ENCODE data around the gene FLNB.

FLNB gene

DNA sequence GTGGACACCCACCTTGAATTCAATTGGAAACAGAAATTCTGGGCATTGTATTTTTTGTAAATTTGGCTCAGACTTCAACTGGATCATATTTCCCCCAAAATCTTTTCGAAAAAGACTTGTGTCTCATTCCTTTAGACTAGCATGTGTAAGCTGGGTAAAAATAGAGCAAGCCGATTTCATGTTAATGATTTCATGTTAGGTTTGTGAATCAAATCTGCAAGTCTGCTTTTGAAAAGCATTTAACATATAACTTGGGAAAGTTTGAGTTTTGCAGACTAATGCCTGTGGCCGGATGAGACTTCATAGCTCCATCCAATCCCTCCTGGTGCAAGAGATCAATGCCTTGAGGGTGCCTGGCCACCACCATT, 64.5 kb downstream of the FLNB start:
- in situ Hi-C loops (cut with MboI; ENCODE audit: low sequenced_read_pairs), result no loop called here

DNA sequence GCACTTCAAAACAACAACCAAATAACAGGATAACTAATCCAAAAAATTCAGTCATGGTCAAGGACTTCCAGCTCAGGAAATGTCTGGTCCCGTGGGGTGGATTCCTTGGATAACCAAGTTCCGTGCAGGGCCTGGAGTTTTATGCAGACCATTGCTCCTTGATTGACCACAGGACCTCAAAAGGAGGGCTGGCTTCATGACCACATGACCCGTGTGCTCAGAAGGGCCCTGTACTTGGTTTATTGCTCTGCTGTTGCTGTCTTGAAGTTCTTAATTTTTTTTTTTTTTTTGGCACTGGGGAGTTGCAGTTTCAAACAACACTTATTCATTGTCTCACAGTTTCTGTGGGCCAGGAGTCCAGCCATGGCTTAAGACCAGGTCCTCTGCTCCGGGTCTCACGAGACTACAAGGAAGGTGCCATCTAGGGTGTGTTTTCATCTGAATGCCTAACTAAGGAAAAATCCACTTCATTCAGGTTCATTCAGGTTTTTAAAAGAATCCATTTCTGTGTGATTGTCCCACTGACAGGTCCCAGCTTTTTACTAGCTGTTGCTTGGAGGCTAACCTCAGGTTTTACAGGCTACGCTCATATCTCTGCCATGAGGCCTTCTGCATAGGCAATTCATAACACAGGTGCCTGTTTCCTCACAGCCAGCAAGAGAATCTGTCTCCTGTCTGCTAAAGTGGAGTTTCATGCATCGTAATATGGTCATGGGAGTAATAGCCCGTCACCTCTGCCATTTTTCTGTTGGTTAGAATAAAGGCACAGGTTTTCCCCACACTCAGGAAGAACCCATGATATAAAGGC, 65.3 kb downstream of the FLNB start:
- in situ Hi-C loops (cut with MboI; ENCODE audit: low sequenced_read_pairs), result no loop called here

DNA sequence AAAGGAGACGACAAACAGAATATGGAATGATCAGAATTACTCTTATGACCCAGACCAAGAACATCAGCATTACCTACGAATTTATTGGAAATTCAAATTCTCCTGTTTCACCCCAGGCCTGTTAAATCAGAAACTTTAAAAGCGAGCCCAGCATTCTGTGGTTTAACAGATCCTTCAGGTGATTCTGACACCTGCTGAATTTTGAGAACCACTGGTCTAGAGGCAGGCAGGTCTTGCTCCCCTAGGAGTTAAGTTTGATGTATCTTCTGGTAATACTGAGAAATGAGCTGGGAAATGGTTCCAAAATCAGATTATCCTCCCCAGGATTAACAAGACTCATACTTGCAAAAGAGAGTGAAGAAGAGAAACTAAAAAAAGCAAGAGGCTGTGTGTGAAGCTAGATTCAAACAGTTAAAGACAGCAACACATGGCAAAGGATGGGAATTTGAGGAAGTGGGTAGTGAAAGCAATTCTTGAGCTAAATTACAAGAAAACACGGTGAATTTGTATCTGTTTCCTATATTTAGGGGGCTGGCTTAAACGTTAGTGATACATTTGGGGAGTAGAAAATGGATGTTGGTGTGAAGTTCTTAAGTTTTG, 66.0 kb downstream of the FLNB start:
- in situ Hi-C loops (cut with MboI; ENCODE audit: low sequenced_read_pairs), result no loop called here

DNA sequence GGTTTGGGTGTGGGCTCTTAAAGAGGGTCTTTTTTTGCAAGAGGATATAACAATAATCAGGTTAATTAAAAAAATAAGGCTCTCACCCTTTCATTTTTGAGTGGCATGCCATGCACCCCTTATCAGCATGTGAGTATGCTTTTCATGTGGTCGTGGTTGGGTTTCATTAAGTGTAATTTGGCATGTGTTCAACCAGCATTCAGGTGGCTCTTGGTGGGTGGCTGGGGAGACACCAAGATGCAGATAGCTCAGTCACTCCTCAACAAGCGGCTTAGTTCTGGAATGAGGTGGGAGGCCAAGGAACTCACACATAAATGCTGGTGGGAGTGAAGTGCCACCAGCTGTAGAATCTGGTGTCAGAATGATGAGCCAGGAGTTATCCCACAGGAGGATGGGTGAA, 66.8 kb downstream of the FLNB start:
- in situ Hi-C loops (cut with MboI; ENCODE audit: low sequenced_read_pairs), result no loop called here

DNA sequence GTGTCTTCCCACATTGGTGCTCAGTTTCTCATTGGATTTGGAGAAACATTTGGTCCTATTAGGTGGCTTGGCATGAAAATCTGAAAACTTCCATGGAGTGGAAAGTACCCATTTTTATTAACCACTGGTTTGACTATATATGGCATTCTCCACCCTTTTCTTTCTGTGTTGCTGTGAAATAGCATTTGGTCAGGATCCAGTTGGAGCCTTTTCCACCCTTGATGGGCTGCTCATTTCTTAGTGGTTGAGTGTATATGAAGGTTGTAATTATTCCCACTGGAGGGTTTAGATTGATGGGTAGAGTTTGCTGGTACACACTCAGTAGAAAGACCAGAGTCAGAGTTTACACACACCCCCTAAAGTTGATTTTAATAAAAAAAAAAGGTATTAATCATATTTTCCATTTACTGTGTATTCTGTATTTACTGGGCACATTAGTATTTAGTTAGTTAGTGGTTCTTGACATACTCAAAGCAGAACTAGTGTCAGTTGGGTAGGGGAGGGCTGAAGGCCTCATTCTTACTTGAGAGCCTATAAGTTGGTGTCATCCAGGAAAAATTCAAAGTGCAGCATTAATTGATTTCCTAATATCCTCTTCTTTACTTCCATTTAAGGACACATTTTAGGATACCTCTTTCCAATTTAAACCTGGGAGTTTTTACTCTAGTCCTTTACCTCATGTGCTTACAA, 69.5 kb downstream of the FLNB start:
- in situ Hi-C loops (cut with MboI; ENCODE audit: low sequenced_read_pairs), result no loop called here

DNA sequence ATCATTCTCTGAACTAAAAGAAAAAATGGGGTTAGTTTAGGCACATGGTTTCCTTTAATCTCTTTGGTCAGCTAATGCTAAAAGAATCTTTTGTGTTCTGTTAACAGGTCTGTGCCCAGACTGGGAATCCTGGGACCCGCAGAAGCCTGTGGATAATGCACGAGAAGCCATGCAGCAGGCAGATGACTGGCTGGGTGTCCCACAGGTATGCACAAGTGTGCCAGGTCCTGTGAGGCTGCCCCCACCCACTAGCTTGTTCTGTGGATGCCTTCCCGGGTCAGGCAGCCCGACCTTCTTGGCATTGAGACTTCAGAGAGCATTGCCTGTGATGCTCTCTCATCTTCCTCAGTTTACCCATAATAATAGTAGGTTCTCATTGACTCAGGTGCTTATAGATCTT, 70.4 kb downstream of the FLNB start:
- in situ Hi-C loops (cut with MboI; ENCODE audit: low sequenced_read_pairs), result no loop called here

DNA sequence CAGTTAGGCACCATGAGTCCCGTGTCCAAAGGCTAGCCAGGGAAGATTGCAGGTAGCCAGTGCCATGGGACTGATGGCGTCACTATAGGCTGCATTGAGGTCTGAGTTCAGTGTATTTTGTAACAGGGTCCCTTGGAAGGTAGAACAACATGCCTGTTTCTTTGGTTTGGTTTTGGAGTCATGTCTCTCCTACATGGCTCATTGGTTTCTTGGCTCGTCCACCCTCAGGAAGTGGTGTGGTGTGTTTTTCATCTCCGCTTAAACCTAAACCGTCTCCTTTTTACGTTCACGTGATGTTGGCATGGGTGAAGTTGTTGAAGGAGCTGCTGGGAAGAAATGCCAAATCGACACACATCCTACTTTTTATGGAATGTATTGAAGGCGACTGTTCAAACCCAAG, 71.6 kb downstream of the FLNB start:
- in situ Hi-C loops (cut with MboI; ENCODE audit: low sequenced_read_pairs), result no loop called here

DNA sequence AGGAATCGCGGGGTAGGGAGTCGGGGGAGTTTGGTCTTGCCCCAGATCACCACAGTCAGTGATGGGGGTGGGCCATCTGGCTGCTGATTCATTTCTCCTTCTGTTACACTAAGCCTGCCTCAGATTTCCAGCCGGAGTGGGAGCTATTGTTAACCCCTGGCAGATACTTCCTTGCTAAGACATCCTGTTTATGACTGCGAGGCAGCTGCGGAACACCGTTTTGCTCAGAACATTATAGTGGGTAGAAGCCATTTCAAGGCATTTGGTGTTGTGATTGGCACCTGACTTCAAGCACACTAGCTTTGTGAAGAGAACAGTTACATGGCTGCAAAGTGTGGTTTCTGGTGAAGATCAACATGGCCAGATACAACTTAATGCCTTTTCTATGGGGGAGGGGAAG, 73.8 kb downstream of the FLNB start:
- in situ Hi-C loops (cut with MboI; ENCODE audit: low sequenced_read_pairs), result no loop called here

DNA sequence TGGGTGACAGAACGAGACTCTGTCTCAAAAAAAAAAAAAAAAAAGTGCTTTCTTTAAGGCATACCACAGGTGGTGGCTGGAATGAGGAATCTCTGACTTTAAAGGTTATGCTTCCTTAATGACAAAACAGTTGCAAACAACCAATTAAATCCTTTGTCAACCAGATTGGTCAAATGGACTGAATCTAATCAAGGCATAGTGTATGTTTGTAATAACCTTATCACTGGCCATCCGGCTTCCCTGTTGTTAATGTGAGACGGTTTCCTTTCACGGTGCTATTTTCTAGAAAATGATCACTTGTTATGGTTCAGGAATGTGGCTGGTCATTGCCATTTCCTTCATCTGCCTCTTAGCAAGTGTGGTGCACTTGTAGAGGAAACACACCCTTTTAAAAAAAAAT, 75.9 kb downstream of the FLNB start:
- in situ Hi-C loops (cut with MboI; ENCODE audit: low sequenced_read_pairs), result no loop called here

DNA sequence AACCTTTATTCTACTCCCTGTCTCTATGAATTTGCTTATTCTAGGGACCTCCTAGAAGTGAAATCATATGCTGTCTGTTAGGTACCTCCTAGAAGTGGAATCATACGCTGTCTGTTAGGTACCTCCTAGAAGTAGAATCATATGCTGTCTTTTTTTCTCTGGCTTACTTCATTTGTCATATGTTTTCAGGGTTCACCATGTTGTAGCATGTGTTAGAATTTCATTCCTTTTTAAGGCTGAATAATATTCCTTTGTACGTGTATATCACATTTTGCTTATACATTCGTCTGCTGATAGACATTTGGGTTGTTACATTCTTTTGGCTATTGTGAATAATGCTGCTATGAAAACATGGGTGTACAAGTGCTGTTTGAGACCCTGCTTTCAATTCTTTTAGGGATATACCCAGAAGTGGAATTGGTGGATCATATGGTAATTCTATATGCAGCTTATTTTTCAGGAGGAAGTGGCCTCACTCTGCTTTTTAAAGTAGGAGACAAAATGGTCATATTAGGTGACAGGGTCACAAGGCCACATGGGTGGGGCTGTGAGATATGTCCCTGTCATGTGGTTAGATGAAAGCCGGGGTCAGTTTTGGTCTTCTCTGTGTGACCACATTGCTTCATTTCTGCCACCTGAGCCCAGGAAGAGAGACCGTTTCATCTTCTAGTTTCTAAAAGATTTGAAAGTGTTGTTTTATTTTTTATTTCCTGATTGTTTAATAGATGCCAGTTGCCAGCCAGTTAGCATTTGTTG, 76.7 kb downstream of the FLNB start:
- in situ Hi-C loops (cut with MboI; ENCODE audit: low sequenced_read_pairs), result no loop called here

DNA sequence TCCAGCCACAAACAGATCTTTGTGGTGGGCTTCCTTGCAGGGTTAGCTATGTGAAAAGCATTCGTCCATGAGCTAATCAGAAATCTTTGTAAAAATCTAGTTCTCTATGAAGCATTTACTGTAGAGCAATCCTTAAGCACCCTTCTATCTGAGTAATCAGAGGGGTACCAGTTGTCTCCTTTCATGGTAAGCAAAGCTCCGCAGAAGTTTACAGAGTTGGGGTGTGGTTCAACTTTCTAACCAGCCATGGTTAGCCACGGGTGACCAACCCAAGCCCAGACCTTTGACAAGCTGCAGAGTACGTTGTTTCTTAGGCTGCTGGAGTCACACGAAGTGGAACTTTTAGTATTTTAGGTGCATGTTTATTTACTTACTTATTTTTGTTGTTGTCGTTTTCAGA, 77.4 kb downstream of the FLNB start:
- in situ Hi-C loops (cut with MboI; ENCODE audit: low sequenced_read_pairs), result no loop called here

DNA sequence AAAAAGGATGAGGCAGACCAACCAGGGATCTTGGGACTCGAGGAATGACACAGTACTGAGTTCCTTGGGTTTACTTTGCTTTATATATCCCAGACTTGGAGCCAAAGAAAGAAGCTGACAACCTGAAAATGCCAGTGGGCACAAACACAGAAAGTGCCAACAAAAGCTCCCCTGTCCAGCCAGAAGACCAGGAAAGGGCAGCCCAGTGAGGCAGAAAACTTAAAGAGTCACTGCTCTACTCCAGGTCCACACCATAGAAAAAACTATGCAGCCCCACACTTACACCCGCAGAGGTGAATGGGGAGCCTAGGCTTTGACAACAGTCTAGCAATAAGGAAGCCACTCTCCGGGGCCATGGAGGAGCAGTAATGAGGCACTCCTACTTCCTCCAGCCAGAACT, 80.3 kb downstream of the FLNB start:
- in situ Hi-C loops (cut with MboI; ENCODE audit: low sequenced_read_pairs), result no loop called here

DNA sequence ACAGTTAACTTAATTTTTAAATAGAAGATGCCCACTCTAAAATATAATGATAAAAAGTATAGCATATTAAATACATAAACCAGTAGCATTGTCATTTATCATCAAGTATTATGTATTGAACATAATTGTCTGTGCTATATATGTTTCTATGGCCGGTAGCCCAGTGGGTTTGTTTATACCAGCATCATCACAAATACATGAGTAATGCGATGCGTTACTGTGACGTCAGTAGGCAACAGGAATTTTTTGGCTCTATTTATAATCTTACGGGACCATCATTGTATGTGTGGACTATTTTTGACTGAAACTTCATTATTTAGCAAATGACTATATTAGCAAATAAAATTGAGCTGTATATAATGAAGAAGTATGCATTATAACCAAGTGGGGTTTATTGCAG, 82.1 kb downstream of the FLNB start:
- in situ Hi-C loops (cut with MboI; ENCODE audit: low sequenced_read_pairs), result no loop called here

DNA sequence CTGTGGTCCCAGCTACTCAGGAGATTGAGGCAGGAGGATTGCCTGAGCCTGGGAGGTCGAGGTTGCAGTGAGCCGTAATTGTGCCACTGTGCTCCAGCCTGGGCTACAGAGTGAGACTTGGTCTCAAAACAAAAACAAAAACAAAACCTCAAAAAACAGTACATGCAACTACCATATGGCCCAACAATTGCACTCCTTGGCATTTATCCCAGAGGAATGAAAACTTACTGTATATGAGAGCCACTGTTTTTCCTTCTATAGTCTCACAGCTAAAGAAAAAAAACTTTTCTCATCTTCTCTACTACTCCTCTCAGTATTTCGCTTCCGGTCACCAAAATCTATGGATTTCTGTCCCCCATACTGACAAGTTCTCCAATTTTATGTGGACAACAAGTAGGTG, 84.3 kb downstream of the FLNB start:
- in situ Hi-C loops (cut with MboI; ENCODE audit: low sequenced_read_pairs), result no loop called here

DNA sequence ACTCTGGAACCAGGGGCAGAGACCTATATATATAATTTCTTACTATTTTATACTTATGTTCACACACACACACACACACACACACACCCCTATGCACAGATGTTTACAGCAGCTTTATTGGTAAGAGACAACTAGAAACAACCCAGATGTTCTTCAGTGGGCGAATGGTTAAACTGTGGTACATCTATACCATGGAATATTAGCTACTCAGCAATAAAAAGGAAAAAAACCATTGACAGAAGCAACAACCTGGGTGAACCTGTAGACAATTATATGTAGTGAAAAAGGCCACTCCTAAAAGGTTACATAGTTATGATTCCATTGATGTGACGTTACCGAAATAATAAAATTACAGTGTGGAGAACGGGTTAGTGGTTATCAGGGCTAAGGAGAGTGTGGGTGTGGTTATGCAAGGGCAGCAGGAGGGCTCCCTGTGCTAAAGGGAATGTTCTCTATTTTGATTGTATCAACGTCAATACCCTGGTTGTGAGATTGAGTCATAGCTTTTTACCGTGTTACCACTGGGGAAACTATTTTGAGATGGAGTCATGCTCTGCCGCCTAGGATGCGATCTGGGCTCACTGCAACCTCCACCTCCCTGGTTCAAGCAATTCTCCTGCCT, 85.5 kb downstream of the FLNB start:
- in situ Hi-C loops (cut with MboI; ENCODE audit: low sequenced_read_pairs), result no loop called here

DNA sequence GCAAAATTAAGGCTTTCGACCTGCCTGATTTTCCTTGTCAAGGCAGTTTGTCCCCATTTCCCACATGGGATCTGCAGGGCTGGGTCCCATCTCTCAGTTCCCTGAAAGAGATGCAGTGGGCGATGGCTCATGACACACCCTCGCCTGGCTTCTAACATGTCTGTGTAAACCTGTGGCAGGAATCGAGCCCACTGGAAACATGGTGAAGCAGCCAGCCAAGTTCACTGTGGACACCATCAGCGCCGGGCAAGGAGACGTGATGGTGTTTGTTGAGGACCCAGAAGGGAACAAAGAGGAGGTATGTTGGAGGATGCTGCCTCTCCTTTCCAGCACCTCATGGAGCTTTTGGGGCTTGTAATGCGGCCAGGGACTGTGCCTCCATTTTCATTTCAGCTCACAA, 86.4 kb downstream of the FLNB start:
- in situ Hi-C loops (cut with MboI; ENCODE audit: low sequenced_read_pairs), result no loop called here

DNA sequence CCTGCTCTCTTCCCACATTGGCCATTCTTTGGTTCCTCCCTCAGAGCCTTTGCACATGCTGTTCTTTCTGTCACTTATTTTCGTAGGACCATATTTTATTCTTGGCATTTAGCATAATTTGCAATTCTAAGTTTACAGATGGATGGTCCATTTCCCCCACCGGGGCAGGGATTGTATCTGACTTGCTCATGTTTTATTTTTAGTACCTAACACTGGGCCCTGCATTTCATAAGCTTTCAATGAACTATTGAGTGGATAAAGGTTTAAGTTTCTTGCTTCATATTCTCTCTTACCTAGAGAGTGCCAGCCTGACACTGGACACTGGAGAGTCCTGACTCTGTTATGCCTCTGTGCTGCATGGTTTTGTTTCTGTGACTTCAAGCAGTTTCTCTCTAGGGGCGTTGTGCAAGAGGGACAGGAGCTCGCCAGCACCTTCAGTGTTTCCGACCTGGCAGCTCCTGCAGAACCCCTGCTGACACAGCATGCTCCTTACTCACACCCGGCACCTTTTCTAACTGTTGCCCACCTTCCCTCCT, 87.4 kb downstream of the FLNB start:
- in situ Hi-C loops (cut with MboI; ENCODE audit: low sequenced_read_pairs), result no loop called here

DNA sequence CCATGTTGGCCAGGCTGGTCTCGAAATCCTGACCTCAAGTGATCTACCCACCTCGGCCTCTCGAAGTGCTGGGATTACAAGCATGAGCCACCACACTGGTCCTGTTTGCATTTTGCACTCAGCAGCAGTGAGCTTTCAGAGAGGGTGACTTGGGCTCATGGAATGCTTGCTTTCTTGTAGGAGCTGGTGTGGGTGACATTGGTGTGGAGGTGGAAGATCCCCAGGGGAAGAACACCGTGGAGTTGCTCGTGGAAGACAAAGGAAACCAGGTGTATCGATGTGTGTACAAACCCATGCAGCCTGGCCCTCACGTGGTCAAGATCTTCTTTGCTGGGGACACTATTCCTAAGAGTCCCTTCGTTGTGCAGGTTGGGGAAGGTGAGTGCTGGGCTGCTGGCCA, 90.3 kb downstream of the FLNB start:
- in situ Hi-C loops (cut with MboI; ENCODE audit: low sequenced_read_pairs), result no loop called here

DNA sequence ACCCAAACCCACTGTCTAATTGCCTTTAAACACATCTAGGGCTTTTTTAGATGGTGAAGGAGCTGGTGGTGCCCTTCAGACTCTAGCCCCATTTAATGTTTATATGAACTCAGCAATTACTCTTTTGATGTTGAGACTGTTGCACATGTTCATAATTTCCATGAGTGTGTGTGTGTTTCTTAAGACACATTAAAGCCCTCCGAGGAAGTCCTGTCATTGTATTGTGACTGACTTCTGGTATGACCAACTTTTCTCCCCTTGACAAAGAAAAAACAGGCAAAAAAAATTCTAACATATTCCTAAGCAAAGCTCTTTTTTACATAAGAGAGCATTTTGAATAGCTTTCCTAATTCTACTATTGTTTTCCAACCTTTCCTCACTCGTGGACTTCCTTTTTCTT, 91.6 kb downstream of the FLNB start:
- in situ Hi-C loops (cut with MboI; ENCODE audit: low sequenced_read_pairs), result no loop called here

DNA sequence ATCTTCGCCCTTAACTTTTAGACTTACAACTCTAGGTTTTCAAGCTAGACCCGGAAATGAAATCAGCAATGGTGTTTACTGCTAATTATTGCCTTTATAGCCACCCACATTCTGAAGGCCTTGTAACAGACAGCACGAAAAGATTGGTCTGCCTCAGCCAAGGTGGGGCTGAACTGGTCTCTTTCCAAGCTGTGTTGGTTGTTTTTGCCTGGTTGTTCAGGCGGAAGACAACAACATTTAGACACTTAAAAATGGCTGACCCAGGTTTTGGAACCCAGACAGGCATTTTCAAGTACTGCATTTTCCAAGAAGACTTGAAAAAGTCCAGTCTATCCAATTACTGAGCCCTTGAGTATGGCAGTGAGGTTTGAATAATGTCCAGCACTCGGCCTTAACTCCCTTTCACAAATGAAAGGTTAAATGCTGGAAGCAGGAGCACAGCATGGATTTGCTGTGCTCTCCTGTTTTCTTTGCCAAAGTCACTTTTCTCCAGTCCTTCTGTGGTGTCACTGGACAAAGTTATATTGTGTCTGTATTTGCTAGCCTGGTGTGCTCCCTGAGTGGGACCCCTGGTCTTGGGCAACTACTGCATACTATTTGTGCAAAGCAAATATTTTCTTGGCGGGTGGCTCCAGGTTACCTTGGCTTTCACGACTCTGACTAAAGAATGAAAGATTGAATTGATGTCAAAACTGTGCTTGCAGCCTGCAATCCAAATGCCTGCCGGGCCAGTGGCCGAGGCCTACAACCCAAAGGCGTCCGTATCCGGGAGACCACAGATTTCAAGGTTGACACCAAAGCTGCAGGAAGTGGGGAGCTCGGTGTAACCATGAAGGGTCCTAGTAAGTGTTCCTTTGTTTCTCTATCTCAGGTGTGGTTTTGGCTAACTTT, 93.5 kb downstream of the FLNB start:
- in situ Hi-C loops (cut with MboI; ENCODE audit: low sequenced_read_pairs), result no loop called here

All from HL-60/S4 treated with retinoic acid at 250 ng/mL for 4 days and 3 days (cell line).